Adipocyte (in vitro differentiated cells): ENCODE data around the gene TRIO.

ENCODE experiments used
- DNase-seq: peaks from one replicate; pipeline ENCODE4 v3.0.0-alpha.2; 2015; ENCODE audit warnings: low read depth
- H3K27me3 ChIP-seq: replicated peaks from 2 replicates; pipeline ENCODE4 v1.7.0; 2013; ENCODE audit warnings: mild to moderate bottlenecking, low read length, moderate library complexity; ENCODE audit not compliant: control insufficient read depth, insufficient read depth
- H3K36me3 ChIP-seq: 2 replicates; pipeline ENCODE4 v1.7.0; 2013; ENCODE audit warnings: low read length, mild to moderate bottlenecking, moderate library complexity; ENCODE audit not compliant: control insufficient read depth, insufficient read depth, severe bottlenecking
- H3K4me1 ChIP-seq: 2 replicates; pipeline ENCODE4 v1.7.0; 2013; ENCODE audit warnings: mild to moderate bottlenecking, low read length, moderate library complexity; ENCODE audit not compliant: control insufficient read depth, insufficient read depth
- H3K4me3 ChIP-seq: 2 replicates; pipeline ENCODE4 v1.7.0; 2013; ENCODE audit warnings: mild to moderate bottlenecking, low read length, moderate library complexity
- H3K9ac ChIP-seq: 2 replicates; pipeline ENCODE4 v1.7.0; 2013; ENCODE audit warnings: mild to moderate bottlenecking, low read length, moderate library complexity
- H3K9me3 ChIP-seq: 2 replicates; pipeline ENCODE4 v1.7.0; 2013; ENCODE audit warnings: mild to moderate bottlenecking, low read length, moderate library complexity; ENCODE audit not compliant: control insufficient read depth

Gene TRIO

DNA sequence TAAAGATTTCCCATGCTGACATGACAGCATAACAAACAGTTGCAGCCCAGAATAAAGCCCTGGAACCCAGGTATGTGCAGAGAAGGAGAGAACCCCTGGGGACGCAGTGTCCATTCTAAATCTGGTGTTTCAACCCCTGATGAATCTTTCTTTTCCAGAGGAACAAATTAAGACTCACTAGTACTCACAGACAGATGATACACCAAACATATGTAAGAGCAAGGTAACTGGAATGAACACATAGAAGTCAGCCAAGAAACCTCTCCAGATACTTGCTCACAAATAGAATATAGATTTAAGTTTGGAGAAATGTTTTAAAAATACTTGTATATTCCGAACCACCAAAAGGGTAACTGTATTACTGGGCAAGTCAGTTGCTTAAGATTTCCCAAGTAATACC lies 307.6 kb downstream of the TRIO start:
- H3K4me3 ChIP-seq = no peak overlapping the region
- no peaks in the 10 kb centered on the region for H3K9me3 ChIP-seq
- H3K9ac ChIP-seq = no peak overlapping the region
- no peaks in the 10 kb centered on the region for H3K27me3 ChIP-seq
- peaks cover 17% of the 10 kb centered on the region for H3K36me3 ChIP-seq
- peaks cover 75% of the 10 kb centered on the region for H3K4me1 ChIP-seq
- DNase-seq = no peak

DNA sequence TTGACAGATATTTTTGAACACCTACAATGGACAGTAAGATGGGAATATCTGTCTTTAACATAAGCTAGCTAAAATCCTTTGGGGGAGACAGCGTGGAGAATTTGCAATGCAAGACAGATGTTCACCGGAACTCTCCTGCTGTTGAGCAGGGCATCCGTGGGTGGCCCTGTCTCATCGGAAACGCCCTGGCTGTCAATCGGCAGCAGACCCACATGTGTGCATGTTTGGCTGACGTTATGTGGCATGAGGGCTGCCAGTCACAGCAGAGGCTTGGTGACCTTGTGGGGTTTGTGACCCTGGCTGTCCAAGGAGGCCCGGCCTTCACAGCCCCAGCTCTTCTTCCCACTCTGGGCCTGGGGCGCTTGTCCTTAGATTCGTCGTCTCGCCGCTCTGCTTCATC lies 308.7 kb downstream of the TRIO start:
- DNase-seq = no peak
- Histone ChIP-seq H3K9me3 (no peaks in the 10 kb centered on the region), H3K36me3 (peaks cover 17% of the 10 kb centered on the region), H3K4me1 (peaks cover 66% of the 10 kb centered on the region), H3K4me3 (no peak overlapping the region), H3K27me3 (no peaks in the 10 kb centered on the region), H3K9ac (peak overlapping the region; percentile 48)

DNA sequence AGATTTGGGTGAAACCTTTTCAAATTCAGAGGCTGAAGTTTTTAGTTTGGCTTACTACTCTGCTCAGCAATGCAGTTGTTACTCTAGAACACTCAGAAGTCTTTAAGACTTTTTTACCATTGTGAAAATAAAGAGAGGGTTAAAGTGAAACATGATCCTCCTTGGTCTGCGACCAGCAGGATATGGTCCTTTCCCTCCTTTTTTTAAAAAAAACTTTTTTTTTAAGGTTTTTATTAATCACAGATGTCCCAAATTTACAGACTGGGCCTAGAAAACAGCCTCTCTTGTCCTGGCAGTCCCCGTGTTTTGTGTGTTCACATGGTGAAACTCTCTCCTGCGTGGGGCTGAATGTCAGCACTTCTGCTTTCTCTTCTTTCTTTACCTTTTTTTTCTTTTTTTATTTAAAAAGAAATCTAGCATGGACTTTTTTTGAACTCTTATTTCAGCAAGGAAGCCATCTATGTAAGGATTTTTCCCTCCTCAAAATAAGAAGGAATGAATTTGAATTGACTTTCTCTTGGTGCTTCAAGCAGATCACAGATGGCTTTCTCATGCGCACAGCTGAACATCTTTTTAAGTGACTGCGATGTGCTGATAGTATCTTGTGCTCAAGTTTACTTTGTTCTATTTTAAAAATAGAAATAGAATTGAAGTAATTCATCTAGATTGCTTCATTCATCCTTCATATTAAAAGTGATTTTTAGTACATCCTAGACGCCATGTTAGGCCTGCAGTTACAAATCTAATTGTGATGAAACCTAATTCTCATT lies 309.7 kb downstream of the TRIO start:
- Histone ChIP-seq H3K4me1 (peaks cover 60% of the 10 kb centered on the region), H3K27me3 (no peaks in the 10 kb centered on the region), H3K9ac (peak overlapping the region; percentile 48), H3K9me3 (no peaks in the 10 kb centered on the region), H3K4me3 (no peak overlapping the region), H3K36me3 (peaks cover 17% of the 10 kb centered on the region)
- peak; percentile 78 for DNase-seq

DNA sequence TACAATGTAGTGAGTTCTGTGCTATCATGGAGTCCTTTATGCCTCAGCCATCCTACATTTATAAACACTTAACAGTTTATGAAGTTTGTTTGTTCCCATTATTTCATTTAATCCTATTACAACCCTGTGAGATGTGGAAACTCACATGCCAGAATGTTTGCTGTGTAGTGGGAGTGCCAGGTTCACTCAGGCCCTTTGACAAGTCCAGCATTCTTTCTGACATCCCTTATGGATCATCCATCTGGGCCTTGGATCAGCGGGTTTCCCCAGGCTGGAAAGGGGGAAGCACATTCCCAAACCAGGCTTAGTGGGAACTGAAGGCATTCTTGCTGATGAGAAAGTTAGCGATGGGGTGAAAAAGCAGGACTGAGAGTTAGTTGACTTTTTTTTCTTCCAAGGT lies 310.3 kb downstream of the TRIO start:
- no peaks in the 10 kb centered on the region for H3K27me3 ChIP-seq
- H3K36me3 ChIP-seq = peaks cover 22% of the 10 kb centered on the region
- DNase-seq = peak; percentile 41
- no peak overlapping the region for H3K4me3 ChIP-seq
- H3K9ac ChIP-seq = peak overlapping the region; percentile 48
- peaks cover 59% of the 10 kb centered on the region for H3K4me1 ChIP-seq
- H3K9me3 ChIP-seq = no peaks in the 10 kb centered on the region

DNA sequence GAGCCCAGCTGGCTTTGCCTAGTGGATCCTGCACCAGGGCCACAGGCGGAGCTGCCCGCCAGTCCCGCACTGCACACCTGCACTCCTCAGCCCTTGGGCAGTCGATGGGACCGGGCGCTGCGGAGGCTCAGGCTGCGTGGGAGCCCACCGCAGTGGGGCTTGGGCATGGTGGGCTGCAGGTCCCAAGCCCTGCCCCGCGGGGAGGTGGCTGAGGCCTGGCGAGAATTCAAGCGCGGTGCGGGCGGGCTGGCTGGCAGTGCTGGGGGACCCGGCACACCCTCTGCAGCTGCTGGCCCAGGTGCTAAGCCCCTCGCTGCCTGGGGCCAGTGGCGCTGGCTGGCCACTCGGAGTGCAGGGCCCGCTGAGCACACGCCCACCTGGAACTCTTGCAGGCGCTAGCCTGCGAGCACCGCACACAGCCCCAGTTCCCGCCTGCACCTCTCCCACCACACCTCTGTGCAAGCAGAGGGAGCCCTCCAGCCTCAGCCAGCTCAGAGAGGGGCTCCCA lies 312.7 kb downstream of the TRIO start:
- no peak overlapping the region for H3K4me3 ChIP-seq
- H3K27me3 ChIP-seq = no peaks in the 10 kb centered on the region
- peaks cover 38% of the 10 kb centered on the region for H3K36me3 ChIP-seq
- DNase-seq = no peak
- H3K9me3 ChIP-seq = no peaks in the 10 kb centered on the region
- no peak overlapping the region for H3K9ac ChIP-seq
- peaks cover 38% of the 10 kb centered on the region for H3K4me1 ChIP-seq

DNA sequence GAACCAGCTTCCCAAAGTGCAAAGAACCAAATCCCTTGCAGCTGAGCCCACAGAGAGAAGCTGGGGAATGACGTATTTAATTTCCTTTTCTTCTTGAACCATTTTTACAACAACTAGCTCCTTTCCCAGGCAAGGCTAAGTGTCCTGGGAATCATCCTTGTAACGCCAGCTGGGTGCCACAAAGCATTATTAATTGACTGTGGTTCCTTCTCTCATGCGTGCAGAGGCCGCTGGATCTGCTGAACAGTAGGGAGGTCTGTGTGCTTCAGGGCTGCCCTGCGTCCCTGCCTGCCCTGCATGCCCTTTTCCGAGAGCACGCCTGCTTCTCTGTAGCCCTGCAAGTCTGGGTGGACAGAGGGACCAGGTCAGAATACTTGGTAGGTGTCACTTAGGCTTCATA lies 314.3 kb downstream of the TRIO start:
- no peak overlapping the region for H3K4me3 ChIP-seq
- no peaks in the 10 kb centered on the region for H3K27me3 ChIP-seq
- H3K4me1 ChIP-seq = peaks cover 23% of the 10 kb centered on the region
- H3K9me3 ChIP-seq = no peaks in the 10 kb centered on the region
- H3K36me3 ChIP-seq = peaks cover 47% of the 10 kb centered on the region
- H3K9ac ChIP-seq = no peak overlapping the region
- DNase-seq = no peak

DNA sequence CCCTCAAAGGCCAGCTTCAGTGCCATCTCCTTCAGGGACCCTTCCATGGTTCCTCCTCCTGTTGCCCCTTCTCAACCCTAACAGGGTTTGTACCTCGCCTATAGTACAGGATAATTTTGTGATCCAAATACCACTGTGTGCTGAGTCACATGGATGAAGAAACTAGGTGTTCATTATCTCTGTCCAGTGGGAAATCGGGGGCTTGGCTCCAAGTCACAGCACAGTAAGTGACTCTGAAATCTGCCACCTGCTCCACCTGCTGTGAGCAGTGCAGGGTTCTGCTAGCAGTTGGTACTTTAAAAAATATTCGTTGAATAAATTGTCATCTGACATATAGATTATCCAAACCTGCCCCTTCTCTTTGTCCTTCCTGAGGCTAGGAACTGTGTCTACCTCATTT lies 315.3 kb downstream of the TRIO start:
- H3K4me1 ChIP-seq = peaks cover 17% of the 10 kb centered on the region
- H3K36me3 ChIP-seq = peaks cover 56% of the 10 kb centered on the region
- no peak for DNase-seq
- no peak overlapping the region for H3K4me3 ChIP-seq
- H3K9ac ChIP-seq = no peak overlapping the region
- H3K9me3 ChIP-seq = no peaks in the 10 kb centered on the region
- H3K27me3 ChIP-seq = no peaks in the 10 kb centered on the region

DNA sequence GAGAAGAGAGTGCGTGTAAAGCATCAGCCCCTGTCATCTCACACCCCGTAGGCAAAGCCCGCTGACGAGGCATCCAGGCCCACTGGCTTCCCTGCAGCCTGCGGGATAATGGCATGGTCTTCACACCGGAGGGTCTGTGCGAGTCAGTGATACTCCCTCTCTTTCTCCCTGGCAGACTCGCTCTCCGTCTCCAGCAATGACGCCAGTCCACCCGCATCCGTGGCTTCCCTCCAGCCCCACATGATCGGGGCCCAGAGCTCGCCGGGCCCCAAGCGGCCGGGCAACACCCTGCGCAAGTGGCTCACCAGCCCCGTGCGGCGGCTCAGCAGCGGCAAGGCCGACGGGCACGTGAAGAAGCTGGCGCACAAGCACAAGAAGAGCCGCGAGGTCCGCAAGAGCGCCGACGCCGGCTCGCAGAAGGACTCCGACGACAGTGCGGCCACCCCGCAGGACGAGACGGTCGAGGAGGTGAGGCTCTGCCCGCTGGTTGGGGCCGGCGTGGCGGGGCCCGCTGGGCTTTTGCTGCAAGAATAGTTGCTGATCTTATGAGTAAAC lies 317.8 kb downstream of the TRIO start:
- H3K27me3 ChIP-seq = no peaks in the 10 kb centered on the region
- H3K9ac ChIP-seq = no peak overlapping the region
- no peak for DNase-seq
- peaks cover 36% of the 10 kb centered on the region for H3K4me1 ChIP-seq
- H3K4me3 ChIP-seq = no peak overlapping the region
- H3K36me3 ChIP-seq = peaks cover 65% of the 10 kb centered on the region
- H3K9me3 ChIP-seq = no peaks in the 10 kb centered on the region

DNA sequence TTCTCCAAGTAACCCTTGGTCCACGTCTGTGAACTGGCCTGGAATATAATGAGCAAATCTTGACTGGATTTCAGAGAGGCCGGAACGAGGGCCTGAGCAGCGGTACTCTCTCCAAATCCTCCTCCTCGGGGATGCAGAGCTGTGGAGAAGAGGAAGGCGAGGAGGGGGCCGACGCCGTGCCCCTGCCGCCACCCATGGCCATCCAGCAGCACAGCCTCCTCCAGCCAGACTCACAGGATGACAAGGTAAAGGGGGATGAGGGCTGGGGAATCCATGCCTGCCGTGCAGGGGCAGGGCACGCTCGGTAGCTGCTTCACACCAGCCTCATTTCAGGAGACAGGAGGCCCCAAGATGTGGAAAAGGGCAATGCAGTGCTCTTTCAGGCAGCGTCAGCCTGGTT lies 319.5 kb downstream of the TRIO start:
- DNase-seq = no peak
- H3K9ac ChIP-seq = no peak overlapping the region
- no peak overlapping the region for H3K4me3 ChIP-seq
- H3K36me3 ChIP-seq = peaks cover 82% of the 10 kb centered on the region
- peaks cover 37% of the 10 kb centered on the region for H3K4me1 ChIP-seq
- H3K27me3 ChIP-seq = no peaks in the 10 kb centered on the region
- no peaks in the 10 kb centered on the region for H3K9me3 ChIP-seq

DNA sequence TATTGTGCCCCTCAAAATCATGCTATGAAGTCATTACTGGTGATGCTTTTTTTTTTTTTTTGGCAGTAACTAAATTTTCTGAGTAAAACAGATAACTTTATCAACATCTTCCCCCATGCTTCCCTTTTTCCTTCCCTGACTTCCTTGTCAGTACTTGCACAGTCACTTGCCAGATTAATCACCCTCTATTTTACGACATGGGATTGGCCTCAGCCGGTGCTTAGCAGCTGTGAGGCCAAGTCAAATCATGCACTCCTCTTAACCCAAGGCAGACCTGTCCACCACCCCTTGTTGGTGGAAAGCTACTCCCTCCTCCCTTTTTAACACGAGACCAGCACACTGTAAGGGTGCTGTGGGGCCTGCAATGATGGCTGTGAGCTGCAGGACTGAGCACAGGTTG lies 320.5 kb downstream of the TRIO start:
- no peak overlapping the region for H3K4me3 ChIP-seq
- peaks cover 30% of the 10 kb centered on the region for H3K4me1 ChIP-seq
- no peaks in the 10 kb centered on the region for H3K9me3 ChIP-seq
- no peaks in the 10 kb centered on the region for H3K27me3 ChIP-seq
- H3K36me3 ChIP-seq = peaks cover 84% of the 10 kb centered on the region
- DNase-seq = no peak
- no peak overlapping the region for H3K9ac ChIP-seq

DNA sequence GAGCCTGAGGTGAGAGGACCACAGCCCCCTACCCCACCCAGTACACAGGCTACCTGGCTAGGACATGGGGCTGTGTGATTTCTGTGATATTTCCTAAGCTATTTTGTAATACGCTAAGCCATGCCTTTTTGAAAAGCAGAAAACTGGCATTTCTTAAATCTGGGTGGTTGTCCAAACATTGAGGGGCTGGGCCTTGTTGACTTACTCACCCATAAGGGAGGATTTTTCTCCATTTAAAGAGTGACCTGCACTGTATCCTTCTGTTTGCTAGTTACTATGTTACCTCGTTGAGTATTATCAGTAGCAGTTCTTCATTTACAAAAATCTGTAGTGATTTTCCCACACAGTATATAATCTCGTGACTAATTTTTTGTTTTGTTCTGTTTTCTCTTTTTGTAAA lies 321.0 kb downstream of the TRIO start:
- Histone ChIP-seq H3K4me1 (peaks cover 29% of the 10 kb centered on the region), H3K36me3 (peaks cover 85% of the 10 kb centered on the region), H3K9ac (no peak overlapping the region), H3K9me3 (no peaks in the 10 kb centered on the region), H3K27me3 (no peaks in the 10 kb centered on the region), H3K4me3 (no peak overlapping the region)
- DNase-seq = no peak
